B cell (primary cell): ENCODE measurements around the gene RILPL1. TPM values are rescaled to one million over a fixed set of nuclear protein-coding genes. Genes with fewer than 3 reads are reported as not detected.

Experiments
- ATAC-seq: fragments of 200-7000 bp; cut with Tn5 transposase; one replicate; pipeline ENCODE4 v1.10.0; 2021; ENCODE audit warnings: low read depth, mild to moderate bottlenecking, moderate number of reproducible peaks, moderate library complexity
- CTCF ChIA-PET: fragments of 350-600 bp; sonication (Branson Sonifier 250); formaldehyde crosslinking; loops from one replicate; lab custom pipeline; 2021; ENCODE audit warnings: antibody characterized with exemption, inconsistent platforms; lab: Charles Lee
- POLR2A ChIA-PET: fragments of 350-600 bp; sonication (Branson Sonifier 250); formaldehyde crosslinking; loops from one replicate; lab custom pipeline; 2021; ENCODE audit warnings: antibody characterized with exemption; lab: Charles Lee
- DNase-seq: peaks from one replicate; pipeline ENCODE4 v3.0.0; 2013
- H2AFZ ChIP-seq: 2 replicates; pipeline ENCODE4 v1.6.1; 2012; ENCODE audit warnings: mild to moderate bottlenecking, low read depth, low read length; ENCODE audit not compliant: insufficient read depth, poor library complexity, severe bottlenecking
- H3K27ac ChIP-seq, 2 donors: 1 replicate in 1 of 2; 2 replicates in 1 of 2; pipeline ENCODE4 v1.5.1; 2012 to 2013; ENCODE audit warnings: low read length in 2 of 2, mild to moderate bottlenecking in 2 of 2, moderate library complexity in 1 of 2
- H3K27me3 ChIP-seq, 4 experiments: fragments of 200-600 bp in 1 of 4; sonication (generic) in 1 of 4; replicated peaks in 1 of 4; 1 replicate in 2 of 4; 2 replicates in 2 of 4; pipeline versions ENCODE4 v1.6.1 to v1.7.0; 2013 to 2016; ENCODE audit warnings: low read length in 3 of 4, mild to moderate bottlenecking in 2 of 4, mixed read lengths in 1 of 4, moderate library complexity in 1 of 4; ENCODE audit not compliant: insufficient read depth in 4 of 4, control insufficient read depth in 3 of 4; ENCODE audit errors: control extremely low read depth in 1 of 4
- H3K36me3 ChIP-seq, 2 experiments: replicated peaks in 1 of 2; 1 replicate in 1 of 2; 2 replicates in 1 of 2; pipeline versions ENCODE4 v1.6.1 to v1.7.1; 2013; ENCODE audit warnings: low read length in 1 of 2; ENCODE audit not compliant: insufficient read depth in 2 of 2, control insufficient read depth in 1 of 2; ENCODE audit errors: control extremely low read depth in 1 of 2, extremely low read depth in 1 of 2
- H3K4me1 ChIP-seq, 2 donors: fragments of 200-600 bp in 1 of 2; sonication (generic) in 1 of 2; 1 replicate in 1 of 2; 2 replicates in 1 of 2; pipeline versions ENCODE4 v1.5.1 to v1.6.1; 2013 to 2017; ENCODE audit warnings: low read length in 2 of 2; ENCODE audit not compliant: control insufficient read depth in 2 of 2, insufficient read depth in 2 of 2
- H3K4me2 ChIP-seq: replicated peaks from 2 replicates; pipeline ENCODE3; 2012; ENCODE audit warnings: mild to moderate bottlenecking, low read depth, low read length; ENCODE audit not compliant: poor library complexity, severe bottlenecking
- H3K4me3 ChIP-seq, 5 experiments: fragments of 200-600 bp in 1 of 5; sonication (generic) in 1 of 5; 1 replicate in 3 of 5; 2 replicates in 2 of 5; pipeline versions ENCODE4 v1.5.1 to v1.7.0; 2011 to 2016; ENCODE audit warnings: low read length in 4 of 5, mild to moderate bottlenecking in 4 of 5, low read depth in 2 of 5, control low read depth in 1 of 5, moderate library complexity in 1 of 5; ENCODE audit not compliant: insufficient read depth in 1 of 5; ENCODE audit errors: control extremely low read depth in 1 of 5, extremely low read depth in 1 of 5
- H3K79me2 ChIP-seq: fragments of 200-600 bp; sonication (generic); one replicate; pipeline ENCODE4 v1.6.0; 2016; ENCODE audit warnings: low read length; ENCODE audit not compliant: control insufficient read depth, insufficient read depth
- H3K9ac ChIP-seq: fragments of 200-600 bp; sonication (generic); 2 replicates; pipeline ENCODE4 v1.6.1; 2017; ENCODE audit warnings: mild to moderate bottlenecking, low read length, moderate library complexity
- H3K9me3 ChIP-seq, 3 donors: one replicate each; pipeline versions ENCODE4 v1.6.1 to v1.7.1; 2013; ENCODE audit warnings: low read length in 2 of 3; ENCODE audit not compliant: control insufficient read depth in 2 of 3, insufficient read depth in 1 of 3; ENCODE audit errors: control extremely low read depth in 1 of 3
- H4K20me1 ChIP-seq: 2 replicates; pipeline ENCODE4 v1.6.0; 2012; ENCODE audit warnings: mild to moderate bottlenecking, low read length; ENCODE audit not compliant: insufficient read depth, control insufficient read depth, poor library complexity, severe bottlenecking
- H3K27ac Mint-ChIP-seq: one replicate; pipeline ENCODE4 v1.8.0; 2021; ENCODE audit warnings: mixed read lengths
- H3K27me3 Mint-ChIP-seq: one replicate; pipeline ENCODE4 v1.8.0; 2021; ENCODE audit warnings: mixed read lengths
- H3K4me1 Mint-ChIP-seq: one replicate; pipeline ENCODE4 v1.8.0; 2021; ENCODE audit warnings: mixed read lengths
- H3K4me3 Mint-ChIP-seq: one replicate; pipeline ENCODE4 v1.8.0; 2021; ENCODE audit warnings: mixed read lengths
- H3K9me3 Mint-ChIP-seq: one replicate; pipeline ENCODE4 v1.8.0; 2022; ENCODE audit warnings: mixed read lengths; ENCODE audit not compliant: insufficient read depth
- CTCF ChIP-seq: fragments of 200-600 bp; IDR thresholded peaks from one replicate; pipeline ENCODE4 v1.8.0; 2022; ENCODE audit warnings: antibody characterized with exemption, mild to moderate bottlenecking
- EZH2 ChIP-seq: IDR thresholded peaks from 2 replicates; pipeline ENCODE4 v1.6.1; 2012; ENCODE audit warnings: borderline replicate concordance, low read depth, mild to moderate bottlenecking, moderate library complexity, low read length; ENCODE audit not compliant: insufficient read depth, poor library complexity, severe bottlenecking
- WGBS: methylation state at CpG from one replicate; pipeline ENCODE4 v1.1.5; 2013; ENCODE audit warnings: missing lambda C conversion rate; ENCODE audit not compliant: insufficient coverage; 5-methylcytosine and 5-hydroxymethylcytosine counted together
- intact Hi-C: fragments of 100-400 bp; cut with micrococcal nuclease; formaldehyde crosslinking; loops from one replicate; pipeline ENCODE4 v1.10.0; 2022
- polyA plus RNA-seq: library from polyadenylated mRNA; depleted of rRNA; stranded (reverse); fragments of >200 nt; gene quantifications from 2 replicates; pipeline ENCODE4 v1.2.3, GENCODE V29; 2012
- total RNA-seq, 2 donors: library from RNA; stranded (reverse); fragments of 120-200 nt in 1 of 2; gene quantifications; 1 replicate in 1 of 2; 2 replicates in 1 of 2; pipeline versions ENCODE4 v1.2.3 to v1.2.4, GENCODE V29; 2013 to 2022

RILPL1 gene
- total and polyA plus RNA-seq, 2 donors (not counting 1 experiment from before 2014, with no cell fraction given): 2.6 to 2.8 TPM

GRCh38 chr12:123471374-123472068, 62.0 kb downstream of the RILPL1 start:
- Histone ChIP-seq H3K4me2 (no peak overlapping the region), H3K9ac (no peak overlapping the region), H4K20me1 (peaks cover 13% of the 10 kb centered on the region), H3K27me3 (no peaks in the 10 kb centered on the region), H3K27ac (no peak overlapping the region), H3K9me3 (no peaks in the 10 kb centered on the region), H2AFZ (no peak overlapping the region), H3K4me3 (no peak overlapping the region), H3K36me3 (peaks cover 0 to 3% of the 10 kb centered on the region in 2 experiments), H3K4me1 (peaks cover 9 to 16% of the 10 kb centered on the region in 2 donors), H3K79me2 (peaks cover 49% of the 10 kb centered on the region)
- Mint-ChIP-seq H3K27me3 (no peaks in the 10 kb centered on the region), H3K4me3 (no peak overlapping the region), H3K27ac (no peak overlapping the region), H3K9me3 (no peaks in the 10 kb centered on the region), H3K4me1 (peaks cover 5% of the 10 kb centered on the region)
- DNase-seq: no peak
- 96% methylated on average over 5 of the region's 8 CpGs for WGBS
- CTCF ChIA-PET: no interaction called here
- intact Hi-C loops: no loop called here
- POLR2A ChIA-PET: no interaction called here
- no peak for ATAC-seq
- TF ChIP-seq CTCF (no peak), EZH2 (no peak)

DNA sequence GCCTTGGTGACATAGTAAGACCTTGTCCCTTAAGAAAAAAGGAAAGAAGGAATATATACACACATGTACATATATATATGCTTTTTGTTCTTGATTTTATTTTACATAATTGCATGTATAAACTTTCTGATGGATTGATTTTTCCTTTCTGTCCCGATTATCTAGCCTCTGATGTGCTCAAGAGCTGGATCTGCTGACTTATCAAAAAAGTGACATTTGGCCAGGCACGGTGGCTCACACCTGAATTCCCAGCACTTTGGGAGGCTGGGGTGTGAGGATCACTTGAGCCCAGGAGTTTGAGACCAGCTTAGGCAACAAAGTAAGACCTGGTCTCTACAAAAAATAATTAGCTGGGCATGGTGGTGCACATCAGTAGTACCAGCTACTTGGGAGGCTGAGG, 63.5 kb downstream of the RILPL1 start:
- no peak overlapping the region for H3K4me2 ChIP-seq
- Mint-ChIP-seq H3K27me3 (no peaks in the 10 kb centered on the region), H3K27ac (no peak overlapping the region), H3K4me3 (no peak overlapping the region), H3K9me3 (no peaks in the 10 kb centered on the region), H3K4me1 (peaks cover 10% of the 10 kb centered on the region)
- H3K4me1 ChIP-seq: peaks cover 9% of the 10 kb centered on the region in 2 donors
- intact Hi-C loops: loop anchor here (1.0 to 5.0 kb wide), 4 partner anchors 43 to 199 kb away; partner anchors contain the start of gene CDK2AP1
- ATAC-seq (no peak), DNase-seq (no peak)
- no peak for TF ChIP-seq EZH2
- TF ChIP-seq CTCF: no peak
- H3K27ac ChIP-seq: no peak overlapping the region
- H3K79me2 ChIP-seq: peaks cover 65% of the 10 kb centered on the region
- H3K4me3 ChIP-seq: no peak overlapping the region
- no peaks in the 10 kb centered on the region for H3K9me3 ChIP-seq
- CTCF ChIA-PET: interaction anchor here (0.7 to 2.2 kb wide), 6 partner anchors 43 to 208 kb away, joined by 3 to 15 read pairs (median 8); no protein-coding TSS in a partner anchor
- H2AFZ ChIP-seq: no peak overlapping the region
- peaks cover 0 to 12% of the 10 kb centered on the region in 2 experiments for H3K36me3 ChIP-seq
- H4K20me1 ChIP-seq: peaks cover 19% of the 10 kb centered on the region
- 100% methylated on average over 2 of the region's 2 CpGs for WGBS
- no peak overlapping the region for H3K9ac ChIP-seq
- H3K27me3 ChIP-seq: no peaks in the 10 kb centered on the region
- POLR2A ChIA-PET: interaction anchor here (0.5 to 0.7 kb wide), 3 partner anchors 87 to 232 kb away, joined by 3 to 9 read pairs (median 5); no protein-coding TSS in a partner anchor
